ENCODE results near the gene IL17RA.

Gene IL17RA

GRCh38 chr22:17083811-17084441, 874 bp upstream of the IL17RA start:
- DNase-seq (ENCODE audit: low spot score): no peak

GRCh38 chr22:17085277-17086181, 729 bp downstream of the IL17RA start:
- peak; percentile 58 for DNase-seq (ENCODE audit: low spot score)

GRCh38 chr22:17086296-17086695, 1.5 kb downstream of the IL17RA start:
- DNase-seq (ENCODE audit: low spot score): no peak

- DNase-seq (ENCODE audit: low spot score): no peak
Measured at GRCh38 chr22:17086788-17087497, 2.1 kb downstream of the IL17RA start.

- DNase-seq (ENCODE audit: low spot score): no peak
Measured at GRCh38 chr22:17087498-17088131, 2.8 kb downstream of the IL17RA start.

GRCh38 chr22:17090550-17090949, 5.8 kb downstream of the IL17RA start:
- no peak for DNase-seq (ENCODE audit: low spot score)

GRCh38 chr22:17091851-17092250, 7.1 kb downstream of the IL17RA start:
- DNase-seq (ENCODE audit: low spot score): no peak

- DNase-seq (ENCODE audit: low spot score): no peak
Measured at GRCh38 chr22:17093081-17093480, 8.3 kb downstream of the IL17RA start.

GRCh38 chr22:17095538-17095937, 10.7 kb downstream of the IL17RA start:
- peak; percentile 24 for DNase-seq (ENCODE audit: low spot score)

GRCh38 chr22:17096071-17096470, 11.3 kb downstream of the IL17RA start:
- no peak for DNase-seq (ENCODE audit: low spot score)

GRCh38 chr22:17097062-17097461, 12.3 kb downstream of the IL17RA start:
- DNase-seq (ENCODE audit: low spot score): no peak

- no peak for DNase-seq (ENCODE audit: low spot score)
Measured at GRCh38 chr22:17097701-17098100, 12.9 kb downstream of the IL17RA start.

GRCh38 chr22:17098379-17098819, 13.6 kb downstream of the IL17RA start:
- DNase-seq (ENCODE audit: low spot score): no peak

- no peak for DNase-seq (ENCODE audit: low spot score)
Measured at GRCh38 chr22:17100621-17101020, 15.8 kb downstream of the IL17RA start.

GRCh38 chr22:17101475-17102296, 16.9 kb downstream of the IL17RA start:
- DNase-seq (ENCODE audit: low spot score): peak; percentile 9

GRCh38 chr22:17102297-17102667, 17.5 kb downstream of the IL17RA start:
- no peak for DNase-seq (ENCODE audit: low spot score)

GRCh38 chr22:17103351-17103750, 18.6 kb downstream of the IL17RA start:
- DNase-seq (ENCODE audit: low spot score): no peak

GRCh38 chr22:17104336-17104935, 19.6 kb downstream of the IL17RA start:
- peak; percentile 10 for DNase-seq (ENCODE audit: low spot score)

GRCh38 chr22:17105143-17106129, 20.6 kb downstream of the IL17RA start:
- DNase-seq (ENCODE audit: low spot score): no peak

Measured in AG20443 (cell line).